ENCODE measurements around the gene ETNK2.

DNA sequence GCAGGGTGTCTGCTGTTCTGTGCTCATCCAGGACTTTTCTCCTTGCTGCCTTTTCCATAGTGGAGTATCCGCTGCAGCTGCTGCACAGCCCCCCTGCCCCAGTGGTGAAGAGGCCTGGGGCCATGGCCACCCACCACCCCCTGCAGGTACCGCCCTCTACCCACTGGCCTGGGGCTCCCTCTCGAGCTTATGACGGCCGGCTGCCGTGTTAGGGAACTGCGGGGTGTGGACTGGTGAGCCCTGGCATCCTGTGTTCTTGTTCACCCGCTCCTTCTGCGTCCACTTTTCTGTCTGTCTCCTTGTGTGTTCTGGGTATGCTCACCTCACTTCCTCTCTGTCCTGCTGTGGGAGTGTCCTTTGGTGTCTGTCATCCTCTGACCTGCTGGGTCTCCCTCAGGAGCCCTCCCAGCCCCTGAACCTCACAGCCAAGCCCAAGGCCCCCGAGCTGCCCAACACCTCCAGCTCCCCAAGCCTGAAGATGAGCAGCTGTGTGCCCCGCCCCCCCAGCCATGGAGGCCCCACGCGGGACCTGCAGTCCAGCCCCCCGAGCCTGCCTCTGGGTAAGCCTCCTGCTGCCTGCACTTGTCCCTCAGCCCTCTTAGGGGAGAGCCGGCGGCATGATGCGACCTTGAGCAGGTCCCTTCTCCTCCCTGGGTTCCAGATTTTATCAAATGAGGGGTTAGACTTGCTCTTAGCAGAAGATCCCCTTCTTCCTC, 29.8 kb downstream of the ETNK2 start:
- TF ChIP-seq, protein P1, sequence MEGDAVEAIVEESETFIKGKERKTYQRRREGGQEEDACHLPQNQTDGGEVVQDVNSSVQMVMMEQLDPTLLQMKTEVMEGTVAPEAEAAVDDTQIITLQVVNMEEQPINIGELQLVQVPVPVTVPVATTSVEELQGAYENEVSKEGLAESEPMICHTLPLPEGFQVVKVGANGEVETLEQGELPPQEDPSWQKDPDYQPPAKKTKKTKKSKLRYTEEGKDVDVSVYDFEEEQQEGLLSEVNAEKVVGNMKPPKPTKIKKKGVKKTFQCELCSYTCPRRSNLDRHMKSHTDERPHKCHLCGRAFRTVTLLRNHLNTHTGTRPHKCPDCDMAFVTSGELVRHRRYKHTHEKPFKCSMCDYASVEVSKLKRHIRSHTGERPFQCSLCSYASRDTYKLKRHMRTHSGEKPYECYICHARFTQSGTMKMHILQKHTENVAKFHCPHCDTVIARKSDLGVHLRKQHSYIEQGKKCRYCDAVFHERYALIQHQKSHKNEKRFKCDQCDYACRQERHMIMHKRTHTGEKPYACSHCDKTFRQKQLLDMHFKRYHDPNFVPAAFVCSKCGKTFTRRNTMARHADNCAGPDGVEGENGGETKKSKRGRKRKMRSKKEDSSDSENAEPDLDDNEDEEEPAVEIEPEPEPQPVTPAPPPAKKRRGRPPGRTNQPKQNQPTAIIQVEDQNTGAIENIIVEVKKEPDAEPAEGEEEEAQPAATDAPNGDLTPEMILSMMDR (IDR thresholded peaks at IDR 0.05) = no peak
- TF ChIP-seq POLR2A (IDR thresholded peaks at IDR 0.05) = no peak
